ENCODE results near the gene RAD1.

DNA sequence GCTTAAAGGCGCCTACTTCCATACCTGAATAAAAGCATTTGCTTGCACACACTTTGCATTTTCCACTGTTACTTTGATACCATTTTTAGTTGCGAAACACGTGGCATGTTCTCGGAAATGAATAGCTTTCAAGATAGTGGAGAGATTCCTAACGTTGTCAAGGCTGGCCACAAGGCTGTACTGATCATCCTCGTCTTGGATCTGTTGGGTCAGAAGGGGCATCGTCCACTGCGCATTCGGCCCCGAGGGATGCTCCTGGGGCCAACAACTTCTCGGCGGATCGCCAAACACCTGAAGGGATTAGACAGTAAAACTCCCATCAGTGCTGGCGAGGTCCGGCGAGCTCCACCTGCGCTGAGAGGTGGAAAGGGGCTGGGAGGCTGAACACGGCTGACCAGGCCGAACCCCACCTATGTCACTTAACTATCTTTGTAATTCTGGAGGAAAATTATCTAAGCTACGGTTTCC lies 599 bp downstream of the RAD1 start:
- no peak for TF ChIP-seq ZNF501 (tag by site-specific recombination; IDR thresholded peaks at IDR 0.05)
- TF ChIP-seq, protein P1, sequence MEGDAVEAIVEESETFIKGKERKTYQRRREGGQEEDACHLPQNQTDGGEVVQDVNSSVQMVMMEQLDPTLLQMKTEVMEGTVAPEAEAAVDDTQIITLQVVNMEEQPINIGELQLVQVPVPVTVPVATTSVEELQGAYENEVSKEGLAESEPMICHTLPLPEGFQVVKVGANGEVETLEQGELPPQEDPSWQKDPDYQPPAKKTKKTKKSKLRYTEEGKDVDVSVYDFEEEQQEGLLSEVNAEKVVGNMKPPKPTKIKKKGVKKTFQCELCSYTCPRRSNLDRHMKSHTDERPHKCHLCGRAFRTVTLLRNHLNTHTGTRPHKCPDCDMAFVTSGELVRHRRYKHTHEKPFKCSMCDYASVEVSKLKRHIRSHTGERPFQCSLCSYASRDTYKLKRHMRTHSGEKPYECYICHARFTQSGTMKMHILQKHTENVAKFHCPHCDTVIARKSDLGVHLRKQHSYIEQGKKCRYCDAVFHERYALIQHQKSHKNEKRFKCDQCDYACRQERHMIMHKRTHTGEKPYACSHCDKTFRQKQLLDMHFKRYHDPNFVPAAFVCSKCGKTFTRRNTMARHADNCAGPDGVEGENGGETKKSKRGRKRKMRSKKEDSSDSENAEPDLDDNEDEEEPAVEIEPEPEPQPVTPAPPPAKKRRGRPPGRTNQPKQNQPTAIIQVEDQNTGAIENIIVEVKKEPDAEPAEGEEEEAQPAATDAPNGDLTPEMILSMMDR (tag by site-specific recombination; IDR thresholded peaks at IDR 0.05) = peak; percentile 8
- no peak for TF ChIP-seq ZNF776 (tag by site-specific recombination; IDR thresholded peaks at IDR 0.05; ENCODE audit: borderline replicate concordance)
- TF ChIP-seq ZNF138 (tag by site-specific recombination; IDR thresholded peaks at IDR 0.05; ENCODE audit: borderline replicate concordance) = no peak
- no peak for TF ChIP-seq ZNF596 (tag by site-specific recombination; IDR thresholded peaks at IDR 0.05)
- TF ChIP-seq, protein P2, sequence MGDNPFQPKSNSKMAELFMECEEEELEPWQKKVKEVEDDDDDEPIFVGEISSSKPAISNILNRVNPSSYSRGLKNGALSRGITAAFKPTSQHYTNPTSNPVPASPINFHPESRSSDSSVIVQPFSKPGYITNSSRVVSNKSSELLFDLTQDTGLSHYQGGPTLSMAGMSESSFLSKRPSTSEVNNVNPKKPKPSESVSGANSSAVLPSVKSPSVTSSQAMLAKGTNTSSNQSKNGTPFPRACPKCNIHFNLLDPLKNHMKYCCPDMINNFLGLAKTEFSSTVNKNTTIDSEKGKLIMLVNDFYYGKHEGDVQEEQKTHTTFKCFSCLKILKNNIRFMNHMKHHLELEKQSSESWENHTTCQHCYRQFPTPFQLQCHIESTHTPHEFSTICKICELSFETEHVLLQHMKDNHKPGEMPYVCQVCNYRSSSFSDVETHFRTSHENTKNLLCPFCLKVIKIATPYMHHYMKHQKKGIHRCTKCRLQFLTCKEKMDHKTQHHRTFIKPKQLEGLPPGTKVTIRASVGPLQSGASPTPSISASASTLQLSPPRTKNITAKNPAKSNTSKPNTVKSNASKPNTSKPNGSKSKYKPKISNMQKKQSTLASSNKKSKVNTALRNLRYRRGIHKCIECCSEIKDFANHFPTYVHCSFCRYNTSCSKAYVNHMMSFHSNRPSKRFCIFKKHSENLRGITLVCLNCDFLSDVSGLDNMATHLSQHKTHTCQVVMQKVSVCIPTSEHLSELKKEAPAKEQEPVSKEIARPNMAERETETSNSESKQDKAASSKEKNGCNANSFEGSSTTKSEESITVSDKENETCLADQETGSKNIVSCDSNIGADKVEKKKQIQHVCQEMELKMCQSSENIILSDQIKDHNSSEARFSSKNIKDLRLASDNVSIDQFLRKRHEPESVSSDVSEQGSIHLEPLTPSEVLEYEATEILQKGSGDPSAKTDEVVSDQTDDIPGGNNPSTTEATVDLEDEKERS (tag by site-specific recombination; IDR thresholded peaks at IDR 0.05) = no peak
- TF ChIP-seq, protein P3, sequence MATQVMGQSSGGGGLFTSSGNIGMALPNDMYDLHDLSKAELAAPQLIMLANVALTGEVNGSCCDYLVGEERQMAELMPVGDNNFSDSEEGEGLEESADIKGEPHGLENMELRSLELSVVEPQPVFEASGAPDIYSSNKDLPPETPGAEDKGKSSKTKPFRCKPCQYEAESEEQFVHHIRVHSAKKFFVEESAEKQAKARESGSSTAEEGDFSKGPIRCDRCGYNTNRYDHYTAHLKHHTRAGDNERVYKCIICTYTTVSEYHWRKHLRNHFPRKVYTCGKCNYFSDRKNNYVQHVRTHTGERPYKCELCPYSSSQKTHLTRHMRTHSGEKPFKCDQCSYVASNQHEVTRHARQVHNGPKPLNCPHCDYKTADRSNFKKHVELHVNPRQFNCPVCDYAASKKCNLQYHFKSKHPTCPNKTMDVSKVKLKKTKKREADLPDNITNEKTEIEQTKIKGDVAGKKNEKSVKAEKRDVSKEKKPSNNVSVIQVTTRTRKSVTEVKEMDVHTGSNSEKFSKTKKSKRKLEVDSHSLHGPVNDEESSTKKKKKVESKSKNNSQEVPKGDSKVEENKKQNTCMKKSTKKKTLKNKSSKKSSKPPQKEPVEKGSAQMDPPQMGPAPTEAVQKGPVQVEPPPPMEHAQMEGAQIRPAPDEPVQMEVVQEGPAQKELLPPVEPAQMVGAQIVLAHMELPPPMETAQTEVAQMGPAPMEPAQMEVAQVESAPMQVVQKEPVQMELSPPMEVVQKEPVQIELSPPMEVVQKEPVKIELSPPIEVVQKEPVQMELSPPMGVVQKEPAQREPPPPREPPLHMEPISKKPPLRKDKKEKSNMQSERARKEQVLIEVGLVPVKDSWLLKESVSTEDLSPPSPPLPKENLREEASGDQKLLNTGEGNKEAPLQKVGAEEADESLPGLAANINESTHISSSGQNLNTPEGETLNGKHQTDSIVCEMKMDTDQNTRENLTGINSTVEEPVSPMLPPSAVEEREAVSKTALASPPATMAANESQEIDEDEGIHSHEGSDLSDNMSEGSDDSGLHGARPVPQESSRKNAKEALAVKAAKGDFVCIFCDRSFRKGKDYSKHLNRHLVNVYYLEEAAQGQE (tag by site-specific recombination; IDR thresholded peaks at IDR 0.05) = no peak
- TF ChIP-seq MZF1 (tag by site-specific recombination; IDR thresholded peaks at IDR 0.05; ENCODE audit: borderline replicate concordance) = no peak
- no peak for TF ChIP-seq ZNF621 (tag by site-specific recombination; IDR thresholded peaks at IDR 0.05)
- no peak for TF ChIP-seq ZNF302 (tag by site-specific recombination; IDR thresholded peaks at IDR 0.05; ENCODE audit: low read depth)
